OCI-LY3 (cell line): ENCODE measurements around the gene ACSM5.

ENCODE experiments used
- EZH2phosphoT487 ChIP-seq: fragments of 200-600 bp; shearing (Covaris generic); IDR thresholded peaks from 2 replicates; pipeline ENCODE4 v1.6.1; 2018; ENCODE audit warnings: antibody characterized with exemption, mixed run types, low read depth
- TF ChIP-seq, protein P1 (sequence below): fragments of 200-600, 300-600 bp; sonication (generic); IDR thresholded peaks from 2 replicates; pipeline ENCODE4 v1.5.1; 2014; ENCODE audit warnings: antibody characterized with exemption, low read length, low read depth

DNA sequence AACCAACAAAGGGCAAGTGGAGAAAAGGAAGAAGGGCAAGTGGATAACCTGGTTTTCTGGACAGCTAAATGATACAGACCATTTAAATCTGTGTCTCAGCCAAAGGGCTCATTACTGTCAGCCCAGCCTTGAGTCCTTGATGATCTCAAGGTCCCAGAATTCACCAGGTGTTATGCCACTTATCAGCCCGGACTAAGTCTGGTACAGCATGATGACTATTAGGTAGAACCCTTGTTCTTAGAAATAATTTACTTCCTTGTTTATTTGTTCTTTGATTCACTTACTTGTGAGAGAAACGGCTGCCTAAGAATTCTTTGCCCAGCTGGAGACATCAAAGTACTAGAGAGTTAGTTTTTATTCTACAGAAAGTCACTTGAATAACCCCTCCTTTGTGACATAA lies 8.3 kb upstream of the ACSM5 start:
- TF ChIP-seq, protein P1, sequence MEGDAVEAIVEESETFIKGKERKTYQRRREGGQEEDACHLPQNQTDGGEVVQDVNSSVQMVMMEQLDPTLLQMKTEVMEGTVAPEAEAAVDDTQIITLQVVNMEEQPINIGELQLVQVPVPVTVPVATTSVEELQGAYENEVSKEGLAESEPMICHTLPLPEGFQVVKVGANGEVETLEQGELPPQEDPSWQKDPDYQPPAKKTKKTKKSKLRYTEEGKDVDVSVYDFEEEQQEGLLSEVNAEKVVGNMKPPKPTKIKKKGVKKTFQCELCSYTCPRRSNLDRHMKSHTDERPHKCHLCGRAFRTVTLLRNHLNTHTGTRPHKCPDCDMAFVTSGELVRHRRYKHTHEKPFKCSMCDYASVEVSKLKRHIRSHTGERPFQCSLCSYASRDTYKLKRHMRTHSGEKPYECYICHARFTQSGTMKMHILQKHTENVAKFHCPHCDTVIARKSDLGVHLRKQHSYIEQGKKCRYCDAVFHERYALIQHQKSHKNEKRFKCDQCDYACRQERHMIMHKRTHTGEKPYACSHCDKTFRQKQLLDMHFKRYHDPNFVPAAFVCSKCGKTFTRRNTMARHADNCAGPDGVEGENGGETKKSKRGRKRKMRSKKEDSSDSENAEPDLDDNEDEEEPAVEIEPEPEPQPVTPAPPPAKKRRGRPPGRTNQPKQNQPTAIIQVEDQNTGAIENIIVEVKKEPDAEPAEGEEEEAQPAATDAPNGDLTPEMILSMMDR: no peak
- no peak for TF ChIP-seq EZH2phosphoT487
